Parathyroid adenoma (tissue), 2 donors: ENCODE data around the gene SBNO2.

Experiments
- H2AFZ ChIP-seq: fragments of 300-600 bp; sonication (generic); one replicate; pipeline ENCODE4 v1.7.0; 2017; ENCODE audit warnings: antibody characterized with exemption, mild to moderate bottlenecking
- H3K27ac ChIP-seq: fragments of 300-600 bp; sonication (generic); one replicate; pipeline ENCODE4 v1.7.0; 2017
- H3K27me3 ChIP-seq: fragments of 300-600 bp; sonication (generic); one replicate; pipeline ENCODE4 v1.7.0; 2017; ENCODE audit warnings: low read length; ENCODE audit not compliant: control insufficient read depth, insufficient read depth
- H3K36me3 ChIP-seq: fragments of 300-600 bp; sonication (generic); one replicate; pipeline ENCODE4 v1.7.0; 2017; ENCODE audit warnings: low read length; ENCODE audit not compliant: control insufficient read depth, insufficient read depth
- H3K4me1 ChIP-seq: fragments of 300-600 bp; sonication (generic); one replicate; pipeline ENCODE4 v1.7.0; 2017; ENCODE audit warnings: control low read depth
- H3K4me2 ChIP-seq: fragments of 300-600 bp; sonication (generic); one replicate; pipeline ENCODE4 v1.7.0; 2017; ENCODE audit warnings: low read length
- H3K4me3 ChIP-seq: fragments of 300-600 bp; sonication (generic); one replicate; pipeline ENCODE4 v1.7.0; 2017; ENCODE audit warnings: low read depth, low read length
- H3K79me2 ChIP-seq: fragments of 300-600 bp; sonication (generic); one replicate; pipeline ENCODE4 v1.7.0; 2017; ENCODE audit warnings: control low read depth
- H3K9ac ChIP-seq: fragments of 300-600 bp; sonication (generic); one replicate; pipeline ENCODE4 v1.7.0; 2017; ENCODE audit warnings: mild to moderate bottlenecking
- H3K9me3 ChIP-seq: fragments of 300-600 bp; sonication (generic); one replicate; pipeline ENCODE4 v1.7.0; 2017; ENCODE audit warnings: low read length; ENCODE audit not compliant: control insufficient read depth
- CTCF ChIP-seq: fragments of 300-600 bp; sonication (generic); IDR thresholded peaks from one replicate; pipeline ENCODE4 v1.7.0; 2017; ENCODE audit warnings: antibody characterized with exemption, mild to moderate bottlenecking
- donor health status: primary hyperparathyroidism.

Gene SBNO2

GRCh38 chr19:1109697-1110671 is 64.1 kb downstream of the SBNO2 start:
- Histone ChIP-seq H3K79me2 (peaks cover 3% of the 10 kb centered on the region), H3K9me3 (no peaks in the 10 kb centered on the region), H2AFZ (no peak overlapping the region), H3K27me3 (no peaks in the 10 kb centered on the region), H3K4me2 (no peak overlapping the region), H3K27ac (no peak overlapping the region), H3K4me1 (peaks cover 4% of the 10 kb centered on the region), H3K4me3 (no peak overlapping the region), H3K9ac (no peak overlapping the region), H3K36me3 (no peaks in the 10 kb centered on the region)
- no peak for TF ChIP-seq CTCF

GRCh38 chr19:1109032-1109551 is 65.0 kb downstream of the SBNO2 start:
- H3K9me3 ChIP-seq, result no peaks in the 10 kb centered on the region
- TF ChIP-seq CTCF, result no peak
- H3K4me2 ChIP-seq, result no peak overlapping the region
- H3K4me3 ChIP-seq, result no peak overlapping the region
- H3K79me2 ChIP-seq, result peaks cover 4% of the 10 kb centered on the region
- H3K36me3 ChIP-seq, result no peaks in the 10 kb centered on the region
- H3K9ac ChIP-seq, result no peak overlapping the region
- H2AFZ ChIP-seq, result no peak overlapping the region
- H3K4me1 ChIP-seq, result peaks cover 4% of the 10 kb centered on the region
- H3K27ac ChIP-seq, result no peak overlapping the region
- no peaks in the 10 kb centered on the region for H3K27me3 ChIP-seq

GRCh38 chr19:1108291-1109031 is 65.6 kb downstream of the SBNO2 start:
- H3K27me3 ChIP-seq, result no peaks in the 10 kb centered on the region
- TF ChIP-seq CTCF, result no peak
- H3K36me3 ChIP-seq, result no peaks in the 10 kb centered on the region
- H3K27ac ChIP-seq, result no peak overlapping the region
- no peak overlapping the region for H3K4me3 ChIP-seq
- no peak overlapping the region for H3K4me2 ChIP-seq
- peaks cover 2% of the 10 kb centered on the region for H3K4me1 ChIP-seq
- no peaks in the 10 kb centered on the region for H3K9me3 ChIP-seq
- no peak overlapping the region for H3K9ac ChIP-seq
- no peak overlapping the region for H2AFZ ChIP-seq
- H3K79me2 ChIP-seq, result peaks cover 4% of the 10 kb centered on the region

DNA sequence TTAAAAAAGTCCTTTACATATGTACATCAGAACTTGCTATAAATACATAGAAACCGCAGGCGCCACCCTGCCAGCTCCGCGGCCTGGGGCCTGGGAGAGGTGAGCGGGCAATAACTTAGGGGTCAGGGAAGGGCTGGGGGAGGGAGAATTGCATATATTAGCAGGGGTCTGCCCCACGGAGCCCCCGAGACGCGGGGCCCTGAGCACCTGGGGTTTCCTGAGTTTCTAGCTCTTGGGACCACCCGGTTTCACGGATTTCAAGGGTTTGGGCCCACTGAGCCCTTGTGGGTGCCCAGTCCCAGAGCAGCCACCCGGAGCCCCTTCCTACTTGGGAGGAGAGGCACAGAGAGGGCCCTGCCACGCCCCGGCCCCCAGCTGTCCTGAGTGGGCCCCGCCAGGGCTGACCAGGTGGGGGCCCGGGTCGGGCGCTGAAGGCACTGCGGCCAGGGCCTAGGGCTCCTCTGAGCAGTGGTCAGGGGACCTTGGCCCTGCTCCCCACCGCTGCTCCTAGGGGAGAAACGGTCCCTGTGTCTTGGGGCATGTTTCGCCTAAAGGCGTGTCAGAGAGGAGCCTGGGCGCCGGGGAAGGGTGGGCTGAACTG is 66.3 kb downstream of the SBNO2 start:
- Histone ChIP-seq H3K4me3 (no peak overlapping the region), H3K4me1 (peaks cover 4% of the 10 kb centered on the region), H3K4me2 (no peak overlapping the region), H2AFZ (no peak overlapping the region), H3K27me3 (no peaks in the 10 kb centered on the region), H3K36me3 (no peaks in the 10 kb centered on the region), H3K79me2 (peaks cover 4% of the 10 kb centered on the region), H3K27ac (no peak overlapping the region), H3K9ac (no peak overlapping the region), H3K9me3 (no peaks in the 10 kb centered on the region)
- no peak for TF ChIP-seq CTCF
